ENCODE data around the gene CCDC9B. TPM values are rescaled to one million over a fixed set of nuclear protein-coding genes. Genes with fewer than 3 reads are reported as not detected.

CCDC9B gene
- total and polyA plus RNA-seq, 2 of the 4 experiments (the other 2 are of a cell fraction), result 19.7 to 30.9 TPM

DNA sequence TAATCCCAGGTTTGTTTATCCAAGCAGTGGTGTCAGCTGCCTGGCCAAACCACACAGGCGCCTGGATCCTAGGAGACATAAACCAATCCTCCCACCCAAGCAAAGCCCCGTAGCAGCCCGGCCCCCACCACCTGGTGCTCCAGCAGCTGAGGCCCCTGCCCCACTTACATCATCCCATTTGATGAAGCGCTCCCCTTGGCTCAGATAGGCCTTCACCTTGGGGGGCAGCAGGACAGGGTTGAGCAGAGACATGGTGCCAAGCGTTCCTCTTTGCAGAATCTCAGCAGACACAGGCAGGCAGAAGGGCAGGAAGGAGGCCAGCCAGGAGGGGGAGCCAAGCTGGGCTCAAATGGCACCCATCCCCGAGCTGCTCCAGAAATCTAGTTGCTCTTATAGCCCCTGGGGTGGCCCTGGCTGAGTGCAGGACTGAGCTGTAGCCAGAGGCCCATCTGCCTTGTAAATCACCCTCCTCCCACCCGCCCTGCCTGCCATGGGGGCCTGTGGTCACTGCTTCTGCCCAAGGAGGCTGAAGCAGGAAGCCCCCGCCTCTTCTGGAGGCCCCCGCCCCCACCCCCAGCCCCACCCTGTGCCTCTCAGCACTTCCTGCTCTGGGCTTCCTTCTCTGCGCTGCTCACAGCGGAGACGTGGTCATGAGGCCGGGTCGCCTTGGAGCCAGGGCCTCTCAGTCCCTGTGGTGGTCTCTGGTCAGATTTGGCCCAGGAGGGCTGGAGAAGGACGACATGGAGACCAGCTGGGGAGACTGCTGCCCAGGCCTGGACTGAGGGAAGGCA lies 33.1 kb downstream of the CCDC9B start, which contains the start of gene PLCB2:
TSS of gene PLCB2 (minus strand) at position 515 of the 791 bp plus-strand sequence. CDS start at position 252, 263 bp downstream.
- Histone ChIP-seq H2BK20ac (ENCODE audit: low read depth, low read length) (no peak within 1 kb of the TSS), H2BK15ac (ENCODE audit: low read depth, low read length) (no peak within 1 kb of the TSS), H3K27me3 (ENCODE audit: control insufficient read depth, insufficient read depth, low read length) (peaks cover 68% of the 10 kb centered on the region), H3K9ac (ENCODE audit: low read depth, low read length) (no peak within 1 kb of the TSS), H3K27ac (ENCODE audit: insufficient read depth, low read length) (no peak within 1 kb of the TSS), H3K79me1 (ENCODE audit: low read depth in 1 of 2, low read length in 2 of 2) (no peaks in the 10 kb centered on the region), H3K23ac (ENCODE audit: low read depth, low read length) (no peak within 1 kb of the TSS), H2AK9ac (replicated peaks; ENCODE audit: low read depth, low read length, poor library complexity) (no peak within 1 kb of the TSS), H3K4ac (ENCODE audit: low read depth, low read length) (no peak within 1 kb of the TSS), H4K20me1 (ENCODE audit: insufficient read depth, low read length) (no peaks in the 10 kb centered on the region), H3K9me1 (ENCODE audit: insufficient read depth, low read length) (no peaks in the 10 kb centered on the region), H3K9me3 (ENCODE audit: control insufficient read depth, insufficient read depth, low read length) (no peaks in the 10 kb centered on the region), H4K5ac (ENCODE audit: low read depth, low read length) (no peak within 1 kb of the TSS), H2BK5ac (ENCODE audit: low read depth, low read length, poor library complexity, severe bottlenecking) (no peak within 1 kb of the TSS), H2BK120ac (ENCODE audit: low read depth, low read length) (no peak within 1 kb of the TSS), H3K56ac (ENCODE audit: extremely low read depth, insufficient read depth, low read length) (no peak within 1 kb of the TSS), H3K4me1 (ENCODE audit: control insufficient read depth, insufficient read depth, low read length) (peaks cover 6% of the 10 kb centered on the region), H4K8ac (ENCODE audit: low read depth in 2 of 2, low read length in 2 of 2) (no peak within 1 kb of the TSS), H3K4me3 (ENCODE audit: insufficient read depth, low read depth, low read length) (no peak within 1 kb of the TSS), H4K91ac (ENCODE audit: insufficient read depth, low read depth, low read length) (no peak within 1 kb of the TSS), H3K36me3 (ENCODE audit: control insufficient read depth, insufficient read depth, low read length) (no peaks in the 10 kb centered on the region), H3K14ac (replicated peaks; ENCODE audit: low read depth, low read length) (no peak within 1 kb of the TSS), H3K4me2 (ENCODE audit: low read depth, low read length) (no peak within 1 kb of the TSS), H3K18ac (ENCODE audit: low read depth, low read length) (no peak within 1 kb of the TSS), H2AFZ (replicated peaks; ENCODE audit: low read length, poor library complexity) (peak within 1 kb of the TSS; percentile 1), H2AK5ac (ENCODE audit: low read depth, low read length) (no peak within 1 kb of the TSS)
- ATAC-seq (ENCODE audit: low read depth) (peak; percentile 61), DNase-seq (no peak)
- ChIA-PET POLR2A (ENCODE audit: unreplicated experiment) (no interaction called here), CTCF (interaction anchor here (0.8 to 2.2 kb wide), 4 partner anchors 18 to 262 kb away, joined by 3 to 8 read pairs (median 4); no protein-coding TSS in a partner anchor)
- 31% methylated on average over 2 of the region's 15 CpGs; no CpG with 5 or more reads in 1 of the 2 experiments for WGBS, 2 experiments (ENCODE audit: extremely low coverage in 2 of 2, insufficient read length in 1 of 2)
- intact Hi-C loops (cut with micrococcal nuclease) (no loop called here), in situ Hi-C loops (cut with MboI; ENCODE audit: low sequenced_read_pairs) (no loop called here), dilution Hi-C loops (cut with HindIII; ENCODE audit: low sequenced_read_pairs, unreplicated experiment) (no loop called here)
- TF ChIP-seq, protein P1, sequence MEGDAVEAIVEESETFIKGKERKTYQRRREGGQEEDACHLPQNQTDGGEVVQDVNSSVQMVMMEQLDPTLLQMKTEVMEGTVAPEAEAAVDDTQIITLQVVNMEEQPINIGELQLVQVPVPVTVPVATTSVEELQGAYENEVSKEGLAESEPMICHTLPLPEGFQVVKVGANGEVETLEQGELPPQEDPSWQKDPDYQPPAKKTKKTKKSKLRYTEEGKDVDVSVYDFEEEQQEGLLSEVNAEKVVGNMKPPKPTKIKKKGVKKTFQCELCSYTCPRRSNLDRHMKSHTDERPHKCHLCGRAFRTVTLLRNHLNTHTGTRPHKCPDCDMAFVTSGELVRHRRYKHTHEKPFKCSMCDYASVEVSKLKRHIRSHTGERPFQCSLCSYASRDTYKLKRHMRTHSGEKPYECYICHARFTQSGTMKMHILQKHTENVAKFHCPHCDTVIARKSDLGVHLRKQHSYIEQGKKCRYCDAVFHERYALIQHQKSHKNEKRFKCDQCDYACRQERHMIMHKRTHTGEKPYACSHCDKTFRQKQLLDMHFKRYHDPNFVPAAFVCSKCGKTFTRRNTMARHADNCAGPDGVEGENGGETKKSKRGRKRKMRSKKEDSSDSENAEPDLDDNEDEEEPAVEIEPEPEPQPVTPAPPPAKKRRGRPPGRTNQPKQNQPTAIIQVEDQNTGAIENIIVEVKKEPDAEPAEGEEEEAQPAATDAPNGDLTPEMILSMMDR (conservative IDR thresholded peaks at IDR 0.05; ENCODE audit: low read depth, low read length), result peak; percentile 38
- TF ChIP-seq, protein P2, sequence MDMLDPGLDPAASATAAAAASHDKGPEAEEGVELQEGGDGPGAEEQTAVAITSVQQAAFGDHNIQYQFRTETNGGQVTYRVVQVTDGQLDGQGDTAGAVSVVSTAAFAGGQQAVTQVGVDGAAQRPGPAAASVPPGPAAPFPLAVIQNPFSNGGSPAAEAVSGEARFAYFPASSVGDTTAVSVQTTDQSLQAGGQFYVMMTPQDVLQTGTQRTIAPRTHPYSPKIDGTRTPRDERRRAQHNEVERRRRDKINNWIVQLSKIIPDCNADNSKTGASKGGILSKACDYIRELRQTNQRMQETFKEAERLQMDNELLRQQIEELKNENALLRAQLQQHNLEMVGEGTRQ (IDR thresholded peaks at IDR 0.05; ENCODE audit: low read depth, low read length), result no peak
- TF ChIP-seq FOS (IDR thresholded peaks at IDR 0.05; ENCODE audit: low read depth, low read length), result no peak
- TF ChIP-seq SMC3 (IDR thresholded peaks at IDR 0.05; ENCODE audit: low read depth, low read length), result no peak
- BruUV-seq (replicated peaks), result no TSS peak

All from IMR-90 (cell line).